Stimulated activated CD8-positive, alpha-beta memory T cell treated with anti-CD3 and anti-CD28 coated beads, Interleukin-15, amount 100 ng/mL, for 1 hour (primary cell): ENCODE measurements around the gene MAP2K5.

ENCODE experiments used
- DNase-seq: peaks from one replicate; pipeline ENCODE4 v3.0.0-alpha.2; 2020; ENCODE audit warnings: low read depth

The MAP2K5 gene

GRCh38 chr15:67521783-67522568, 20.5 kb upstream of the MAP2K5 start:
- DNase-seq, result no peak

GRCh38 chr15:67523330-67523729, 19.2 kb upstream of the MAP2K5 start:
- DNase-seq, result no peak

GRCh38 chr15:67524235-67524634, 18.3 kb upstream of the MAP2K5 start:
- DNase-seq, result no peak

GRCh38 chr15:67528513-67528912, 14.0 kb upstream of the MAP2K5 start:
- DNase-seq, result no peak

GRCh38 chr15:67531379-67531914, 11.1 kb upstream of the MAP2K5 start:
- no peak for DNase-seq

- no peak for DNase-seq
These were observed 8.6 kb upstream of the MAP2K5 start for GRCh38 chr15:67533873-67534272.

GRCh38 chr15:67534360-67534759, 8.1 kb upstream of the MAP2K5 start:
- no peak for DNase-seq

- DNase-seq, result no peak
These were observed 4.7 kb upstream of the MAP2K5 start for GRCh38 chr15:67537771-67538170.

GRCh38 chr15:67543348-67543718, 830 bp downstream of the MAP2K5 start:
- DNase-seq, result no peak

- no peak for DNase-seq
These were observed 2.0 kb downstream of the MAP2K5 start for GRCh38 chr15:67544475-67544874.

GRCh38 chr15:67545864-67546263, 3.4 kb downstream of the MAP2K5 start:
- no peak for DNase-seq

GRCh38 chr15:67547064-67547463, 4.6 kb downstream of the MAP2K5 start:
- DNase-seq, result no peak

- DNase-seq, result no peak
These were observed 5.3 kb downstream of the MAP2K5 start for GRCh38 chr15:67547836-67548235.

GRCh38 chr15:67548236-67548852, 5.8 kb downstream of the MAP2K5 start:
- no peak for DNase-seq

- no peak for DNase-seq
These were observed 6.6 kb downstream of the MAP2K5 start for GRCh38 chr15:67548862-67549651.

GRCh38 chr15:67549736-67550135, 7.2 kb downstream of the MAP2K5 start:
- DNase-seq, result no peak

GRCh38 chr15:67550522-67550921, 8.0 kb downstream of the MAP2K5 start:
- DNase-seq, result no peak

GRCh38 chr15:67551207-67551743, 8.8 kb downstream of the MAP2K5 start:
- DNase-seq, result no peak

- no peak for DNase-seq
These were observed 12.1 kb downstream of the MAP2K5 start for GRCh38 chr15:67554580-67554979.

- no peak for DNase-seq
These were observed 14.6 kb downstream of the MAP2K5 start for GRCh38 chr15:67556976-67557570.

- DNase-seq, result no peak
These were observed 16.0 kb downstream of the MAP2K5 start for GRCh38 chr15:67558502-67558901.

GRCh38 chr15:67559158-67559557, 16.7 kb downstream of the MAP2K5 start:
- no peak for DNase-seq
